GM13976 (cell line): ENCODE results near the gene GNA12.

ENCODE experiments used
- DNase-seq: peaks from one replicate; pipeline ENCODE4 v3.0.0; 2012; ENCODE audit warnings: low spot score
- CTCF ChIP-seq: IDR thresholded peaks from 2 replicates; pipeline ENCODE4 v1.5.1; 2012; ENCODE audit warnings: borderline replicate concordance, mild to moderate bottlenecking; ENCODE audit not compliant: insufficient read depth; ENCODE audit errors: extremely low read depth, missing control alignments, control extremely low read depth
- in situ Hi-C: fragments of 300-500 bp; cut with MboI; formaldehyde crosslinking; loops from one replicate; pipeline ENCODE4 v1.12.0; 2022; ENCODE audit warnings: low sequenced_read_pairs, mixed read lengths, inconsistent platforms; ENCODE audit not compliant: unreplicated experiment

GNA12 gene

GRCh38 chr7:2732959-2733584 lies 111.0 kb downstream of the GNA12 start:
- DNase-seq = no peak
- no peak for TF ChIP-seq CTCF
- in situ Hi-C loops = no loop called here

GRCh38 chr7:2732388-2732787 lies 111.7 kb downstream of the GNA12 start:
- DNase-seq = no peak
- no peak for TF ChIP-seq CTCF
- in situ Hi-C loops = no loop called here

- no peak for TF ChIP-seq CTCF
- in situ Hi-C loops = no loop called here
- DNase-seq = no peak
Measured at GRCh38 chr7:2730846-2731770, 113.0 kb downstream of the GNA12 start.

- no peak for DNase-seq
- no peak for TF ChIP-seq CTCF
- in situ Hi-C loops = no loop called here
Measured at GRCh38 chr7:2729893-2730716, 114.0 kb downstream of the GNA12 start.

GRCh38 chr7:2729031-2729892 lies 114.8 kb downstream of the GNA12 start:
- in situ Hi-C loops = no loop called here
- DNase-seq = no peak
- TF ChIP-seq CTCF = no peak
